Measurements from ENCODE around the gene RBM23.
A peak's percentile ranks its signal among the peaks of the same experiment; 100 is the strongest.

Gene RBM23

DNA sequence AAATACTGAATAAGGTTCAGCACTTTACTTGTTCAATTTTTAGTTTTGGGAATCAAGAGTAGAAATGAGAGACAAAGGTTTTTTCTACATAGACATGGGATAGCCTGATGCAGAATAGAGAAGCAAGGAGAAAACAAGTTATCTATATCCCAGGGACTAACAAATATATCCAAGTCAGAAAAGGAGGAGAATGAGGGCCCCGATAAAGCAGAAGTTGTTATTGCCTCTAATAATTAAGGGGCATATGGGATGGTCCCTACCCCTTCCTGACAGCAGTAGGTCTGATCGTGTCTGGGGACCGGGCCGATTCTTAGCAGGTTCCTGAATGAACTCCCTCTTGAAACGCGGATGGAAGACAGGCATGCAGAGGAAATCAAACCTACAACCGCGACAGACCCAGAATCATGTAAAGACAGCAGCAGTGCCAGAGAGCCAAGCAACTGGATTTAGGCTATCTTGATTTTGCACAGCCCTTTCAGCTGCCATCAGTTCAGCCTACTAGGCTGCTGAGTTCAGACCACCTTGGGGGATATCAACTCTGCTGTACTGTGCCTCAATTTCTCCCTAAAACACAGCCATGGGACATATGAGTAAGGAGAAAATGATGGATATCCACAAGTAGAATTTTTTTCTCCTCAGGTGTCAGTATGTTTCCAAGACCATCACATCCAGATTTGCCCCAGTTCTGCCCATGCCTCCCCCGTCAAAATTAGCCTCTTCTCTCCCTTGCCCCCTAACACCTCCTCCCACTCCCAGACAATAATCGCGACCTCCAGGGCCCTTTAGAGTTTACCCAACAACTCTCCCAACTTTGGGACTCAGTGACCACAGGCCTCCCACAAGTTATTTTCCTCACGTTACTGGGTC is 9.5 kb upstream of the RBM23 start:
- Histone ChIP-seq H3K9ac (ENCODE audit: insufficient read length, low read depth) (peak overlapping the region; percentile 92), H3K27me3 (ENCODE audit: insufficient read depth, insufficient read length) (no peaks in the 10 kb centered on the region), H3K36me3 (ENCODE audit: insufficient read depth, insufficient read length, low read length) (peaks cover 45% of the 10 kb centered on the region), H3K4me1 (ENCODE audit: insufficient read depth, insufficient read length) (peaks cover 2% of the 10 kb centered on the region), H3K4me3 (ENCODE audit: insufficient read length, low read depth) (peak overlapping the region; percentile 84), H3K9me3 (ENCODE audit: insufficient read depth, low read length) (no peaks in the 10 kb centered on the region)
- DNase-seq (ENCODE audit: low read depth, low spot score): no peak
- TF ChIP-seq ZNF274 (IDR thresholded peaks at IDR 0.05; ENCODE audit: low read depth, low read length) (no peak), YY1 (IDR thresholded peaks at IDR 0.05; ENCODE audit: insufficient read depth, insufficient read length) (no peak), SUZ12 (IDR thresholded peaks at IDR 0.05; ENCODE audit: extremely low read depth, insufficient read depth, insufficient read length) (no peak)

DNA sequence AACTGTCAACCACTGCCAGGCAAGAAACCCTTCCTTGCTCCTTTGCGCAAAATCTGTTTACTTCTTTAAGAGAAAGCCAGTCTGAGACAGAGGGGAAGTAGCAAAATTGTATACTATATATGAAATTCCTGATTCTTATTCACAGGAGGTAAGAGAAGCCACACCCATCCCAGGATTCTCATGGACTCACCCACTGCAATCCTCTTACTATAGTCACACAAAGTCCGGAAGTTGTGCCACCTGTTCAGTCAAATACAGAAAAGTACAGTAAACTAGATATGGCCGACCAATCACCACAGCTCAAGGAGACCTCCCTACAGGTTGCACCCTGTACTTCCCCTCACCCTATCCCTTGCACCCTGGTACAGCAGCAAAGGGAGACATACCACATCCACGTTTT is 7.4 kb upstream of the RBM23 start:
- no peak overlapping the region for H3K4me3 ChIP-seq (ENCODE audit: insufficient read length, low read depth)
- H3K4me1 ChIP-seq (ENCODE audit: insufficient read depth, insufficient read length): peaks cover 2% of the 10 kb centered on the region
- TF ChIP-seq ZNF274 (IDR thresholded peaks at IDR 0.05; ENCODE audit: low read depth, low read length) (no peak), YY1 (IDR thresholded peaks at IDR 0.05; ENCODE audit: insufficient read depth, insufficient read length) (no peak), SUZ12 (IDR thresholded peaks at IDR 0.05; ENCODE audit: extremely low read depth, insufficient read depth, insufficient read length) (no peak)
- no peak overlapping the region for H3K9ac ChIP-seq (ENCODE audit: insufficient read length, low read depth)
- no peaks in the 10 kb centered on the region for H3K9me3 ChIP-seq (ENCODE audit: insufficient read depth, low read length)
- H3K36me3 ChIP-seq (ENCODE audit: insufficient read depth, insufficient read length, low read length): peaks cover 62% of the 10 kb centered on the region
- H3K27me3 ChIP-seq (ENCODE audit: insufficient read depth, insufficient read length): no peaks in the 10 kb centered on the region
- DNase-seq (ENCODE audit: low read depth, low spot score): no peak

DNA sequence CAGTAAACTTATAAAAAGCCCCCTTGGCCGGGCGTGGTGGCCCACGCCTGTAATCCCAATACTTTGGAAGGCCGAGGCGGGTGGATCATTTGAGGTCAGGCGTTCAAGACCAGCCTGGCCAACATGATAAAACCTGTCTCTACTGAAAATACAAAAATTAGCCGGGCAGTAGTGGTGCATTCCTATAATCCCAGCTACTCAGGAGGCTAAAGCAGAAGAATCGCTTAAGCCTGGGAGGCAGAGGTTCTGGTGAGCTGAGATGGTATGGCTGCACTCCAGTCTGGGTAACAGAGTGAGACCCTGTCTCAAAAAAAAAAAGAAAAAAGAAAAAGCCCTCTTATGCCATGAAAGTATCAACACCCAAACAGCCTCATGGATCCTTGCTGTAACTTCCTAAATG is 6.6 kb upstream of the RBM23 start:
- TF ChIP-seq SUZ12 (IDR thresholded peaks at IDR 0.05; ENCODE audit: extremely low read depth, insufficient read depth, insufficient read length) (no peak), ZNF274 (IDR thresholded peaks at IDR 0.05; ENCODE audit: low read depth, low read length) (no peak), YY1 (IDR thresholded peaks at IDR 0.05; ENCODE audit: insufficient read depth, insufficient read length) (no peak)
- H3K36me3 ChIP-seq (ENCODE audit: insufficient read depth, insufficient read length, low read length): peaks cover 70% of the 10 kb centered on the region
- H3K9me3 ChIP-seq (ENCODE audit: insufficient read depth, low read length): no peaks in the 10 kb centered on the region
- no peak overlapping the region for H3K9ac ChIP-seq (ENCODE audit: insufficient read length, low read depth)
- no peak for DNase-seq (ENCODE audit: low read depth, low spot score)
- peaks cover 2% of the 10 kb centered on the region for H3K4me1 ChIP-seq (ENCODE audit: insufficient read depth, insufficient read length)
- H3K27me3 ChIP-seq (ENCODE audit: insufficient read depth, insufficient read length): no peaks in the 10 kb centered on the region
- no peak overlapping the region for H3K4me3 ChIP-seq (ENCODE audit: insufficient read length, low read depth)

DNA sequence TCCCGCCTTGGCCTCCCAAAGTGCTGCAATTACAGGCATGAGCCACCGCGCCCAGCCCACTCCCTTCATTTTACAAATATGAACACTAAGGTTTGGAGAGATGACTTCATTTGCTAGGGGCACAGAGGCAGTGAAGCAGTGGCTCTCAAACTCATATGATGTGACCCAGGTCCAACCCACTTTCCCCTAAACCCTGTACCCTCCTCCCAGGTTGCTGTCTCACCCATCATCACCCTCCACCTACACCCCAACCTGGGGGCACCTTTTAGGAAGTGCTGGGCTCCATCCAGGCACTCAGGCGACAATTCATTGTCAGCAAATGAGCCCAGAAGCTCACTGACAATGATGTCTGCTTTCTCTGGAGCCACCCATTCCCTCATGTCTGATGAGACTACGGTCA is 4.8 kb upstream of the RBM23 start:
- Histone ChIP-seq H3K9ac (ENCODE audit: insufficient read length, low read depth) (no peak overlapping the region), H3K4me1 (ENCODE audit: insufficient read depth, insufficient read length) (peaks cover 2% of the 10 kb centered on the region), H3K36me3 (ENCODE audit: insufficient read depth, insufficient read length, low read length) (peaks cover 80% of the 10 kb centered on the region), H3K27me3 (ENCODE audit: insufficient read depth, insufficient read length) (no peaks in the 10 kb centered on the region), H3K4me3 (ENCODE audit: insufficient read length, low read depth) (no peak overlapping the region), H3K9me3 (ENCODE audit: insufficient read depth, low read length) (no peaks in the 10 kb centered on the region)
- TF ChIP-seq ZNF274 (IDR thresholded peaks at IDR 0.05; ENCODE audit: low read depth, low read length) (no peak), SUZ12 (IDR thresholded peaks at IDR 0.05; ENCODE audit: extremely low read depth, insufficient read depth, insufficient read length) (no peak), YY1 (IDR thresholded peaks at IDR 0.05; ENCODE audit: insufficient read depth, insufficient read length) (no peak)
- no peak for DNase-seq (ENCODE audit: low read depth, low spot score)

DNA sequence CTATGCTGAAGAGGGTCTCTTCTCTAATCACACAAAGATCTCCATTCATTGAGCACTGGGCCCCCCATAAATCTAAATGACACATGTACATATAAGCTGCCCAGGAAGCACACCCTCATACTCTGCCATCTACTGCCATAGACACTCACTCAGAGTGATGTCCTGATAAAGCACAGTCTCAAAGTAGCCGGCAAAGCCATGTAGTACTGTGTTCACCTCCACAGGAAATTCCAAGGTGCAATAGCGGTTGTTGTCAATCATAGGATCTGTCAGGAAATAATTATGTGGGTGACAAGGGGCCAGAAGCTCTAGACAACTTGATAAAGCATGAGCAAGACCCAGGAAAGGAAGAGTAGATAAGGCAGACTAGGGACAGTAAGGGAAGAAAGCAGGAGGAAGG is 3.3 kb upstream of the RBM23 start:
- Histone ChIP-seq H3K9ac (ENCODE audit: insufficient read length, low read depth) (no peak overlapping the region), H3K9me3 (ENCODE audit: insufficient read depth, low read length) (no peaks in the 10 kb centered on the region), H3K4me3 (ENCODE audit: insufficient read length, low read depth) (no peak overlapping the region), H3K4me1 (ENCODE audit: insufficient read depth, insufficient read length) (no peaks in the 10 kb centered on the region), H3K27me3 (ENCODE audit: insufficient read depth, insufficient read length) (no peaks in the 10 kb centered on the region), H3K36me3 (ENCODE audit: insufficient read depth, insufficient read length, low read length) (peaks cover 75% of the 10 kb centered on the region)
- TF ChIP-seq SUZ12 (IDR thresholded peaks at IDR 0.05; ENCODE audit: extremely low read depth, insufficient read depth, insufficient read length) (no peak), ZNF274 (IDR thresholded peaks at IDR 0.05; ENCODE audit: low read depth, low read length) (no peak), YY1 (IDR thresholded peaks at IDR 0.05; ENCODE audit: insufficient read depth, insufficient read length) (no peak)
- no peak for DNase-seq (ENCODE audit: low read depth, low spot score)

DNA sequence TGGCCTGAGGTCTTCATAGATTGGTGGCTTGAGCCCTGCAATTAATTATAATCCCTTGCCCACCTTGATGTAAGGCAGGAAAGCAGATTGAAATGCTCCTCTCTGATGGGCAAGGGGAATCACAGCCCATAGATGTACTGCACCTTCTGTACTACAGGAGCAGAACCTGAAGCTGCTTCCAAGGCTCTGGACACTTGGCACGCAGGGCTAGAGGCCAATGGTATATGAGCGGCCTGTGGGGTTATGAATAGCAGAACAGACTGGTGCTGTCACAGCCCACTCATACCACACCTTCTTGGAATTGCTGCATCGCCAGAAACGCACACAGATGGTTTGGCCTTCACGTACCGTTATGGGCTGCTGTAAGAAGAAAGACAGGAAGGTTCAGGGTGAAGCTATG is 1.7 kb upstream of the RBM23 start:
- TF ChIP-seq YY1 (IDR thresholded peaks at IDR 0.05; ENCODE audit: insufficient read depth, insufficient read length) (no peak), ZNF274 (IDR thresholded peaks at IDR 0.05; ENCODE audit: low read depth, low read length) (no peak), SUZ12 (IDR thresholded peaks at IDR 0.05; ENCODE audit: extremely low read depth, insufficient read depth, insufficient read length) (no peak)
- no peak for DNase-seq (ENCODE audit: low read depth, low spot score)
- Histone ChIP-seq H3K27me3 (ENCODE audit: insufficient read depth, insufficient read length) (no peaks in the 10 kb centered on the region), H3K9me3 (ENCODE audit: insufficient read depth, low read length) (no peaks in the 10 kb centered on the region), H3K4me3 (ENCODE audit: insufficient read length, low read depth) (no peak overlapping the region), H3K9ac (ENCODE audit: insufficient read length, low read depth) (no peak overlapping the region), H3K4me1 (ENCODE audit: insufficient read depth, insufficient read length) (no peaks in the 10 kb centered on the region), H3K36me3 (ENCODE audit: insufficient read depth, insufficient read length, low read length) (peaks cover 74% of the 10 kb centered on the region)

DNA sequence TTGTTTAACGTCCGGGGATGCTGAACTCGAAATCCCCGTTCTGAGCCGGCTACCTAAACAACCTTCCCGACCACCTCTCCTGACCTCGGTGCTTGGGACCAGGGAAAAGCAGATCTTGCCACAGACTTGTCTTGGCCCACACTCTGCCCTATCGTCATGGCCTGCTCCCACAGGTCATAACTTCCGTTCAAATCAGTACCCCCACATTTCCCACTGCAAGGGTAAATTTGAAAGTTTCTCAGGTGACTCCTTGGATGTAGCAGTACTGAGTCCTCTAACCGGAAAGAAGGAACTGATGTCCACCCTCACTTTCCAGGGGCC is 612 bp upstream of the RBM23 start:
- no peak for DNase-seq (ENCODE audit: low read depth, low spot score)
- H3K4me1 ChIP-seq (ENCODE audit: insufficient read depth, insufficient read length): no peaks in the 10 kb centered on the region
- H3K36me3 ChIP-seq (ENCODE audit: insufficient read depth, insufficient read length, low read length): peaks cover 69% of the 10 kb centered on the region
- H3K27me3 ChIP-seq (ENCODE audit: insufficient read depth, insufficient read length): no peaks in the 10 kb centered on the region
- peak overlapping the region; percentile 28 for H3K4me3 ChIP-seq (ENCODE audit: insufficient read length, low read depth)
- TF ChIP-seq SUZ12 (IDR thresholded peaks at IDR 0.05; ENCODE audit: extremely low read depth, insufficient read depth, insufficient read length): no peak
- TF ChIP-seq ZNF274 (IDR thresholded peaks at IDR 0.05; ENCODE audit: low read depth, low read length): no peak
- TF ChIP-seq YY1 (IDR thresholded peaks at IDR 0.05; ENCODE audit: insufficient read depth, insufficient read length): no peak
- no peaks in the 10 kb centered on the region for H3K9me3 ChIP-seq (ENCODE audit: insufficient read depth, low read length)
- peak overlapping the region; percentile 56 for H3K9ac ChIP-seq (ENCODE audit: insufficient read length, low read depth)

Measured in NT2/D1 (cell line).